ENCODE results near the gene TPD52L1. TPM values are rescaled to one million over a fixed set of nuclear protein-coding genes. Genes with fewer than 3 reads are reported as not detected.

The TPD52L1 gene
- 30.3 and 64.7 TPM in 2 replicates for total RNA-seq

GRCh38 chr6:125153391-125154117 is at the start of gene TPD52L1:
TSS of gene TPD52L1 (plus strand) at chr6:125153773. CDS start at chr6:125153952, 179 bp downstream.

GRCh38 chr6:125301435-125302391 is 148.1 kb downstream of the TPD52L1 start, which contains the start of gene HDDC2:
TSS of gene HDDC2 (minus strand) at chr6:125301967. CDS start at chr6:125301932, 35 bp downstream.

Other genes with a start within 250 kb of the TPD52L1 start
- gene RNF217, start 191.3 kb upstream of the TPD52L1 start, total RNA-seq: 23.8 and 29.7 TPM in 2 replicates
- 51.7 and 51.9 TPM in 2 replicates for gene HDDC2, start 148.2 kb downstream of the TPD52L1 start, total RNA-seq

All from smooth muscle cell of the umbilical artery (primary cell).